ENCODE data around the gene MAS1L.

MAS1L gene

DNA sequence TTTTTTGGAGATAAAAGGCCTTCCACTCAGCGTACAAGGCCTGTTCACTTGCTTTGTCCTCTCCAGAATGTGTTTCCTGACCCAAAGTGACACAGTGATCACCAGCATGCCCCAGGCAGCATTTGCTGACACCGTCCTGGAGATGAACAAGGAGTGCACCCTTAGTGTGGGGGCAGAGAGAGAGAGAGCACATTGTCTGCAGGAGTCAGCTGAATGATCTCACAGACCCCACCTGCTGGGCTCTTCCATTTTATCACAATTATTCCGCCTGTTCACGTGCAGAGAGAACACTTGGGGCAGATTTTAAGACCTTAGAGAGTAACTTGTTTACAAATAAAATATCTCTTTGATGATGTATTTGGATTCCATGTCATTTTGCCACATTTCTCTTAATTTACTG lies 22.4 kb upstream of the MAS1L start:
- no peak for DNase-seq

DNA sequence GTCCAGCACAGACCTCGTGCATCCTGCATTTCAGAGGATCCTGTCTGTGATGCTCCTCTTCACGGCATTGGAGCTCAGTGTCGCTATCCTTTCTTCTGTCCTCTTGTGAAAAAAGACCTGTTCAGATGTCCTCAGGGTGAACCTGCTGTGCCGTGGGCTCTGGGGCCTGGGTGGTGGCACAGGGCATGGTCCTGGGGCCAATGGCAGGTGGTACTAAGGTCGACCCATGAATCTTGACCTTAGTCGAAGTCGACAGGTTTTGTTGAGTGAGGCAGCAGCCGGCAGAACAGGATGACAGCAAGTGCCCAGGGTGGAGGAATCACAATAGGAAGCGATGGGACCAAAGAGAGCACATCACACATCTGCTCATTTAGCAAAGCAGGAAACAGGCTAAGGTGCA lies 22.0 kb upstream of the MAS1L start:
- no peak for DNase-seq

DNA sequence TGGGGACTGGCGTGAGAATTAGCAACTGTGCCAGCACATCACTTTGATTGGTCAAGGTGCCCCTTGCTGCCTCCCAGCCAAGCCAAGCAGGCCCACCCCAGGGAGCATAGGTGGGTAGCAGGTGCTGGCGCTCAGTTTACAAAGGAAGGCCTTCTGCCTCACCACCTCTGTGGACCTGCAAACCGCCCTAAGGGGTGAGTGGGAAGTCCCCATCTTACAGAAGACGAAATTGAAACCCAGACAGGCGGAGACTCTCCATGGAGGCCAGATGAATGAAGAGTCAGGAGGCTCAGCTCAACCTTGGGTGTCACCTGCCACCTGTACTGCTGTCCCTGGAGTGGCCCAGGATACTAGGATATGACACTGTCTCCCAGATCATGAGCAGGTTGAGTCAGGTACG lies 21.5 kb upstream of the MAS1L start:
- no peak for DNase-seq

DNA sequence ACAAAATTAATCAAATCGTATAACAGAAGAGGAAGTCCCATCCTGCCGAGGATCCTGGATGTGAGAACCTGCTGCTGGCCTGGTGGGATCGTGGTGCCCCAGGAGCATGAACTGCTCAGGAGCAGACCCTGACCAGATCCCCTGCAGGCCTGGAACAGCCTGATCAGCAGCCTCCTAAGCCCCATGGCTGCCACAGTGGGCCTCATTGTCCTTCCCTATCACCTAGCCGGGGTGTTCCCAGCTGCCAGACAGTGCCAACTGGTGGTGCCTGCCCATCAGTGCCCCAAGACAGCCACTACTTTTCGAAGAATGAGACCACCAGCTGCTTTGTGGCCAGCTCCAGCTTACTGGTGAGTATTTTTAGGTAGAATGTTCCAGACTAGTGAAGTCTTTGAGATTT lies 19.6 kb upstream of the MAS1L start:
- peak in 1 of 2 donors; percentile 11 for DNase-seq

DNA sequence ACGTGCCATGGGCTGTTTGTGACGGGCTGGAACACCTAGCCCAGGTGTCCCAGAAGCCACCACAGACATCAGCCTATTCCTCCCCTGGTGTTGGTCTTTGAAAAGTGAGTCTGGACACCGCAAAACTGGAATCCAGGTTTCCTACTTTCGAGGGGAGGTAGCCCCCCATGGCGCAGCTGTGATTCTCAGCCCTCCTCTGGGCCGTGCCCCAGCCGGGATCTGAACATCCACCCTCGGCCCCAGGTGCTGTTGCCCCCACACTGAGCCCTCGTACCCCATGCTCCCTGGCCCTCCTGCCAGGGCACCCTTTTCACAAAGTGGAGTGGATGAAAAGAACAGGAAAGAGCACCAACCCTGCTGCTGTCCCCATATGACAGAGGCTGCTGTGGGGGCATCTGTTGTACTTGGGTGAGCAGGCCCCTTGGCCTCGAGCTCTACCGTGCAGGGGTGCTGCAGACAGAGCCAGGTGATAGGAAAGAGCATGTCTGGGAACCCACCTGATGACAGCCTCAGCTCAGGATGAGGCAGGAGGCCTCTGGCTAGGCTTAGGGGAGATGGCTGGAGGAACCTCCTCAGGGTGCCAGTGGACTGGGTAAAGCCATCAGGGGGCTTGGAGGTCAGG lies 18.8 kb upstream of the MAS1L start:
- DNase-seq: peak in 1 of 2 donors; percentile 10

DNA sequence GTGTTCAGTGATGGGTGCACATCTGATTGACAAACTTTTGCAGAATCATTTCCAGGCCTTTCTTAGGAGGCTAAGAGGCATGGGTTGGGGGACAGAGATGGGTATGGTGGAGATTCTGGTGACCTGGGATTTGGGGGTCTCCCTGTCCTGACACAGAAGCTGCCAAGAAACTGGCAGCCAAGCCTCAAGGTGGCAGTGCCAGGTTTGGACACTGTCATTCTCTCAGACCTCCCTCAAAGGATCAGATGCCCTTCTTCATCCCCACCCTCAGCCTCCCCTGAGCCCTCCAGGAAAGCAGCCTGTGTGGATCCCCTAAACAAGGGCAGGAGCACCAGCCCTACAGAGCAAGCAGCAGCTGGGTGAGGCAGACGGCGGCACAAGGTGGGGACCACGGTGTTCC lies 18.1 kb upstream of the MAS1L start:
- peak in 1 of 2 donors; percentile 9 for DNase-seq

DNA sequence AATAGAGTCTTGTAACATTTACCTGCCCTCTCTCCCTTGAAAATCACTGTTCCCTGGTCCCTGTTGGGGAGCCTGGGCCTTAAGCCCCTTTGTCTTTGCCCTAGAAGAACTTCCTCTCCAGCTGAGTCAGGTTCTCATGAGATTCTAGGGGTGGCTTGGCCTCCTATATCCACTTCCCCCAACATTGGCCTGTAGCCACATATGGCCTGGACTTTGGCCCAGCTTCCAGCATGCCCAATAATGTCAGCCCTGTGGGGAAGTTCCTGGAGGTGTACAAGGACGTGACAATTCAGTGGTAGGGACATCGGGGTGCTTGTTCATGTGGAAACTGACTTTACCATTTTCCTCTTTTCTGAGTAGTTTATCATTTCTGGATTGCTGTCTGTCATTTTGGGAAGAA lies 17.2 kb upstream of the MAS1L start:
- DNase-seq: no peak

DNA sequence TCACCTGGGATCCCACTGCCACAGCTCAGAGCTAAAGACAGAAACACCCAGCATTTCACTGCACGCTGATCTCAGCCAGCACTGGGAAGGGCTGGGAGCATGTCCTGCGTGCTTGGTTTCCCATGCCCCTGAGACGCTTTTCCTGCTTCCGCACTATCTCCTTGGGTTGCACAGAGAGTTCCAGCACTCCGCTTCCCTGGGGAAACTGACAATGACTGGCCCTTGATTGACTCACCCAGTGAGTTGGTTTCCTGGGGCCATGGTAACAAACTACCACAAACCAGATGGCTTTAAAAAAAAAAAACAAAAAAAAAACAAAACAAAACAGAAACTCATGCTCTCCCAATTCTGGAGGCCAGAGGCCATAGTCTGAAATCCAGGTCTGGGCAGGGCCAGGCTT lies 14.8 kb upstream of the MAS1L start:
- no peak for DNase-seq

DNA sequence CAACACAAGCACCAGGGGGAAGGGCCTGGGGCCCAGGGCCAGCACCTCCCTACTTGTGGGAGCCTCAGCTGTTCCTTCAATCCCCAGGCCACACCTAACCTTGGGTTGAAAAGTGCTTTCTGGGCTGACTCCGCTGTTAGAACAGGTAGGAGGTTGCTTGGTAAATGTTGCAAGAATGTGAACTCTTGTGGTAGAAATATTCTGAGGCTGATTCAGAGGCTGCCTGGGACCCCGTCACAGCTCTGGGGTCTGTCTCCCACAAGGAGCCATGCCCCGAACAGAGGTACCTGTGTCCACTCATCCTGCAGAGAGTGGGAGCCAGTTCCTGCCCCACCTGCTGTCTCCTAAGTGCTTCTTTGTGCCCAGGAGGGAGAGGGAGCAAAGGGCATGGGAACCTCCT lies 14.4 kb upstream of the MAS1L start:
- no peak for DNase-seq

DNA sequence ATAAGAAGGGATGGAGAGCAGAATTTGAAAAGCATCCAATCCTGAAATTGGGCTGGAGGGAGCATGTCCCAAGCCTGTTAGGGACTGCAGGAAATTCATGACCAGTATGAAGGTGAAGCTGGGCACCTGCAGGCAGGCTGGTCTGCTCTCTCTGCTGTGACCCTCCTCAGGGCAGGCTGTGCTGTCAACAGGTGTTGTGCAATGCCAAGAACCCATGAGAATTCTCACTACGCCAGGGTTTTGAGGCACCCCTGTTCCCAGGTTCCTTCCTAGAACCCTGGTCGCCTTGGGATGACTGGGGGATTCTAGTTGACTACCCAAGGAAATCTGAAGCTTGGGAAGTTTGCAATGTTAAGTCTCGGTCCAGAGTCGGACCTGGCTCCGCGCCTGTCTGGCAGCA lies 13.3 kb upstream of the MAS1L start:
- peak in 1 of 2 donors; percentile 11 for DNase-seq

DNA sequence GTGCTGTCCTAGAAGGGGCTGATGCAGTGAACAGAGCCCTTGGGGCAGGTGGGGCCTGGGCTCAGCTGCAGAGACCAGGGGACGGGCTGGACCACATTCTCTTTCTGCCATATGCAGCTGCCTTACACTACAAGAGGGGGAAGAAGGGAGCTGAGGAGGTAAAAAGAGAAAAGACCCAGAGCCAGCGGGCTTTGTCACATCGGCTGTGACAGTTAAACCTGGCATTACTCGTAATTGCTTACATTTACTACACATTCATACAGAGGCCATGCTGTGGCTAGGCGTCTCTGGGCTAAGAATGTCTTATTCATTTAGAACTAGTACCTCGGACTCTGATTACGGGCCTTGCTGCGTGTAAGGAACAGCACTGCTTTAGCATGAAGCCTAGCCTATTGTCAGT lies 12.8 kb upstream of the MAS1L start:
- DNase-seq: peak in 1 of 2 donors; percentile 6

DNA sequence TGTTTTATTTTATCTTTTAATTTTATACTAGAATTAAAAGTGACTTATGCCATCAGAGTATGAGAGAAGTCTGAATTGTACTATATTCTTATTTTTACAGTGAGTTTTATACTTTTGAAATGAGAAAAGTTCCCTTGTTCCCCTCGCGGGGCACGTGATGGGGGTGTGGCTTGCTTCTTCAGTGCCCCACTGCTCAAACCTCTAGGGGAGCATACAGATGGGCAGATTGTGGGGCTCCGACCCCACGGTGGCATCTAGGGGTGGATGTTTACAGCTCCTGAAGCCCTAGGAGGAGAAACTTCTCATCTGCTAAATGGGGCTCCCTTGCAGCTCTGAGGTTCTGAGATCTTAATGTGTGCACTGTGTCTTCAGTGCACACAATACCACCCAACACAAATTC lies 11.9 kb upstream of the MAS1L start:
- no peak for DNase-seq

DNA sequence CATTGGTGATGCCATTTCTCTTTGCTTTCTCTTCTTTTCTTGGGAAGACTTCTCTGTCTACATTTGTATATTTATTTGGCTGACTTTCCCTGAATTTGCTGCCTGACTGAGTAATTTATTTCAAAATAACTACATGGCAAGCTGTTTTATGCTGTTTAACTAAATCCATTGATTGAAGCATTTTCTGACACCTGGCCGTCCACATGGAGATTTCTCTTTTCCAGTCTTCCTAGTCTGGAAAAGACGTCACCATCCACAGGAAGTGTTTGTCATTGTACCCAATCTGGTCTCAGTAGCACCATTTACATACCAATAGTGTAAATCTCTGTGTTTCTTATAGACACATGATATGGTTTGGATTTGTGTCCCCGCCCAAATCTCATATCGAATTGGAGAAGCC lies 9.2 kb upstream of the MAS1L start:
- DNase-seq: peak in 1 of 2 donors; percentile 1

DNA sequence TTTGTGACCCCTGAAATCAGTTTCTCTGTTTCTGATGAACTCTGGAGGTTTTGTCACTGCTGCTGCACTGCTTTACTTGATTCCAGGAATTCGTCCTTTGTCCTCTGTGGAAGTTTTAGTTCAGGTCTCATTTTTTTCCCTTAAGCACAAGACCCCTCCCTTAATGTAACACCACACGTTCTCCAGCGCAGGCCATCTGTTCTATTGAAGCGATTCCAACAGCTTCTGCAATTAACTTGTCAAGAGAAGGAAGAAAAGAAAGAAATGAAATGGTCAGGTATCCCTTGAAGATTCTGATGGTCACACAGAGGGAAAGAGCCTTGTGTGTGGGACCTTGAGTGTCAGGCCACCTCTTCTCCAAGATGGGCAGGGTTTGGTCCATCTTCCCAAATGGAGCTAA lies 7.8 kb upstream of the MAS1L start:
- peak in 1 of 2 donors; percentile 0 for DNase-seq

DNA sequence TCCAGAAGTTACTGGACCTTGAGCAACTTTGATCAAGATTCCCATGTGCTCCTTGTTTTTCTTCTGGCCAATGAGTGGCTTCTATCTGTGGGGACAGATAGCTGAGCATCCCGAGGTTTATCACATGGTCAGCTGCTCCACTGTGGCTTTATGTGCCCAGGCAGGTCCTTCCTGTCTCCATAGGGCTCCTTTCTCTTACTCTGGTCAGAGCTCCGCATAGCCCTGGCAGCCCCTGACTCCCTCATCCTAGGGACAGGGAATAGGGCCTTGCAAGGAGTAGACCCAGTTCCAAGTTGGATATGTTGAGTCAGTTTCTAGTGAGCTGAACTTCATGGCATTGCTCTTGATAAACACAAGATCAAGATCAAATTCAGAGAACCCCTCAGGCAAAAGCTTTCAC lies 6.4 kb upstream of the MAS1L start:
- peak in 1 of 2 donors; percentile 6 for DNase-seq

DNA sequence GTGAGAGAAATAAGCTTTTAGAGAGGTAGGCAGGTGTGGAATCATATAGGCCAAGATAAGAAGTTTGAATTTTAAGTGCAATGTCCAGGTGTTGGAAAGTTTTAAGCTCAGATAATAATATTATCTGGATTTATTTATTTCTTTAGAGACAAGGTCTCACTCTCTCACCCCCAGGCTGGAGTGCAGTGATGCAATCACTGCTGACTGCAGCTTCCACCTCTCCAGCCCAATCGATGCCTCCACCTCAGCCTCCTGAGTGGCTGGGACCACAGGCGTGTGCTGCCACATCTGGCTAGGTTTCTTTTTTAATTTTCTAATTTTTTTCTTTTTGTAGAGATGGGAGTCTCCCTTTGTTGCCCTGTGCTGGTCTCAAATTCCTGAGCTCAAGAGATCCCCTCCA lies 5.5 kb upstream of the MAS1L start:
- no peak for DNase-seq

DNA sequence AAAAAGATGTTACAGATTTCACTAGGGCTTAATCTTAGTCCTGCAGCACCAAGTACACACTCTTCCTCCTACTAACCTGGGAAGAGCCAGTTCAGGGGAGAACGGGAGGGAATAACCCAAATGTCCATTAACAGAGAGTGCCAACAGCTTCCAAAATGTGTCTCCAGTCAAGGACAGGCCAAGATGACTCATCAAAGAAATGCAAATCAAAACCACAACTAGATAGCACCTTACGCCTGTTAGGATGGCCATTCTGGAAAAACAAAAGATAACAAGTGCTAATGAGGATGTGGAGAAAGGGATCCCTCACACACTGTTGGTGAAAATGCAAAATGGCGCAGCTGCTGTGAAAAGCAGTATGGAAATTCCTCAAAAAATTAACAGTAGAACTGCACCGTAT lies 3.8 kb upstream of the MAS1L start:
- no peak for DNase-seq

DNA sequence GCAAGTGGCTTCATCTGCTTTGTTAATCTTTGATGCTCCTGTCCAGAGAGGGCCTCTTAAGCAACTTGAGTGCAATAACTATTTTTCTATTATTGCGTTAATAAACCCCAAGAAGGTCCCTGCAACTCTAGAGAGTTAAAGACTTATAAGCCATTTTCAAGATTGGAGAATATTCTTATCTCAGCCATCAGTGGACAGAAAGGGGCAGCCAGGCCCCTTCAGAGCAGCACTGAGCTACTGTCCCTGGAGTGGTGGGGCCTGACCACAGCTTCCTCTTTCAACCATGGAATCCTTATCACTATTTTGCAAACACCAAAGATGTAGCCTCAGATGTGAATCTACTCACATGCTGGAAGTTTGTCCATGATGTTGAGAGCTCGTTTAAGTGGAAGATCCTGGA lies 2.8 kb upstream of the MAS1L start:
- DNase-seq: no peak

DNA sequence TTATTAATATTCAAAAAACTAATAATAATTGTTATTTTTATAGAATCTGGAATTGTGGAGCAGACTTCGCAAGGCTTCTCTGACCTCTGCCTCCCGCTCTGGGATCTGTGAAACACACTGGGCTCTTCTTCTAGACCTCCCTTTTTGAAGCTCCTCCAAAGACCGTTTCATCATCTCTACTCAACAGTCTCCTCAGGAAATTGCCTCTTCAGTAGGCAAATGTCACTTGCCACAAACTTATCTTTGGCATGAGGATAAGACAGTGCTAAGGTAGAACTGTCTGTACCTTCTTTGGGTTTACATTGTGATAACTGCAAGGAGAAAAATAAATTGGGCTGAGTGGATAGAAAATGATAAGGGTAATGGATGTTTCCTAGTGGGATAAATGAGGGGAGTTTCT lies 2.3 kb upstream of the MAS1L start:
- DNase-seq: no peak

DNA sequence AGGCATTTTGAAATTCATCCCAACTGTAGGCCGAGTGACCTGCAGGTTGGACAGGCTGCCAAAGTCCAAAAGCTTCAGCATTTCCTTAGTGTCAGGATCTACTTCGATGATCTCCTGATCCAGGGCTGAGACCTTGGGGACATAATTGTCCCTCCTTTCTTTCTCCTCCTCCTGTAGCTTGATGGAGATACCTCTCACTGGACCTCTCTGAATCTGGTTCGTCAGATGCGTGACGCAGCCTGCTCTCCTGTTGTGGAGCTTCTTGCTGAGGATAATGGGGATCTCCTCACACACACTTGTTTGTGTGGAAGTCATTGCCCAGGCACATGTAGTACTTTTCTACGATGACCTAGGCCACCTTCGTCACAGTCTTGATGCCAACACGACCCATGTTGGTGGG lies 1.5 kb upstream of the MAS1L start:
- no peak for DNase-seq

DNA sequence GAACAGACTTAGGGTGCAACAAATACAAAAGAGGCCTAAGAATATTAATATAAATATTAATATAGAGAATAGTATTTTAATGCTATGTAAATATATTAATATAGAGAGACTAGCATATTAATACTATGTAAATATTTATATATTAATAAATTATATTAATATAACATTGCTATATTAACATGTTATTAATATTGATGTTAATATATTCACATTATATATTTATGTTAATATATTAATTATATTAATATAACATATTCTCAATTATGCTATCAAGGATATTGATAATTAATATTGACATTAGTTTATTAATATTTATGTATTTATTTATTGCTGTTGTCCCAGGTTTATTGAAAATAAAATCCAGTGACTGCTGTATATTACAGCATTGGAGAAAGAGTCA lies 1.1 kb upstream of the MAS1L start:
- no peak for DNase-seq

DNA sequence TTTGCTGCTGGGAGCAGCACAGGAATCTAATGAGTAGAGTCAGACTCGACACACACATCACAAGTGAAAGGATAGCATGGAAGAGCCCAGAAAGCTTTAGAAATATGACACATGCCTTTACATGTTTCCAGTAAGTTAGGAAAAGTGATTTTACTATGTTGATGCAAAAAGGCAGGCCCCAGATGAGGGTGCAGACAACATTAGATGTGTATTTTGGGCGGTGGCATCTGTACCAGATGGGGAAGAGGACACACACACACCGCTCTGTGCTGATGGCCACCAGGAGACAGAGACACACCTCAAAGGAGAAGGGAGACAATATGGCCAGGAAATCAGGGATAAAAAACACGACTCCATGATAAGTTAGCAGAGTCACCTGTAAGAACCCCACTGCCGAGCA lies 625 bp downstream of the MAS1L start:
- DNase-seq: no peak

DNA sequence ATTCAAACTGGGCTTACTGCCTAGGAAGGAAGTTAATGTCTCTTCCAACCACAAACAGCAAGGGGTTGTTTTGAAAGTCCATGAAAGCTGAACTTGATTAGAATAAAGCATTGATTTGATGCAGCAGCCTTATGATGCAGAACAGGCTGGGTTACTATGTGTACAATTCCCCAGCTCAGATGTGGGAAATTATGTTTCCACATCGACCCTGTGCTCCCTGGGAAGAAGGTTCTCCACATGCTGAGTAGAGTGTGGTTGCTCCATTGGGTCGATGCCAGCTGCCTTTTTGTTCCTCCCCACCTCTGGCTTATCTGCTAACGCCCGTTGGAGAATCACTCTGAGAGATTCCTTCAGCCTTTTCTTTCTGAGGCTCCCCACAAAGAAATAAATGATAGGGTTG lies 1.2 kb downstream of the MAS1L start:
- no peak for DNase-seq

DNA sequence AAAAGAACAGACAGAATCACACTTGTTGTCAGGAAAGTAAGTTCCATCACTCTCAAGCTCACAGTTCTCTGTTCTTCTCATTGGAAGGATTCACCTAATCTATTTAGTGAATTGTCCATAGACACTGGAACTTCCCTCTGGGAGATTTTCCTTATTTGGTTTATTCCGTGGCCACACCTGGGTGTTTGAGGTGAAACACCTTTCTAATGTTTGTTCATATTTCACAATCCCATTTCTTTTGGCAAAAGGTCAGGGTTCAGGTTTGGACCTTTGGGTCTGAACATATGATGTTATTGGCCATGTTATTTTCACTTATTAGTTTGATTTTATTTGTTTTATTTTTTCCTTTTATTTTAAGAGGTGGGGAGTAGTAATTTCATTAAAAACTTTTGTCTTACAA lies 4.0 kb downstream of the MAS1L start:
- no peak for DNase-seq

DNA sequence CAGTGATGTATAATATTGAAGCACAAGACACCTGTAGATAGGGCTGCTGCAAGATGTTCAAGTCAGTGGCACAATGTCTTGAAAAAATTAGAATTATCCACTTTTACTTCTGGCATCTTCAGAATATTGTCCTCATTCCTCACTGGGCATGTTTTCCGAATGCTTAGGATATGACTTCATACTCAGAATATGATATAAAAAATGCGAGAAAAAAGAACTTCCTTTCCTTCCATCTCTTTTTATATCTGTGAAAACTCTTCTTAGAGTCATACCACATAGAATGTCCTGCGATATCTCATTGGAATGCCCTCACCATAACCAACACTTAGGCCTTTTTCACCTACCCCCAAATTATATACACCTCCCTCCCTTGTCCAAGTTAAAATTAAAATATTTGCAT lies 4.6 kb downstream of the MAS1L start:
- no peak for DNase-seq

DNA sequence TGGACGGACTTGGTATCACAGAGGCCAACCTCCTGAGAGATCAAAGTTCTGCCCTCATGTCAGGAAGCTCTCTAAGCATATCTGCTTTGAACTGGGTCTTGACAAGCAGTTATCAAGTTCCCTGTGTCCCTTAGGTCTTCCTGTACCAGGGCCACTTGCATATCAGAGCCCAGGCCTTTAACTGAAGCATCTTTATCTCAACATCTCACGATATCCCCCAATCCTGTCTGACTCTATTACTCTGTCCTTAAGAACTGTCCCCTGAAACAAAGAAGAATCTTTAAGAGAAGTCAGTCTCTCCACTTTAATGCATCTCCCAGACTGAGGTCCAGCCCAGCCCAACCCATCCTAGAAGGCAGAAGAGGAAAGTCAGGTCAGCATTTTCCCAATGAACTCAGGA lies 8.2 kb downstream of the MAS1L start:
- no peak for DNase-seq
